ENCODE measurements around the gene ATG5. TPM values are rescaled to one million over a fixed set of nuclear protein-coding genes. Genes with fewer than 3 reads are reported as not detected.

Gene ATG5
- total and polyA plus RNA-seq, 9 of the 15 experiments (the other 6 are each of a cell fraction or from before 2014, with no cell fraction given): 29.0 to 80.0 (median 53.2) TPM

DNA sequence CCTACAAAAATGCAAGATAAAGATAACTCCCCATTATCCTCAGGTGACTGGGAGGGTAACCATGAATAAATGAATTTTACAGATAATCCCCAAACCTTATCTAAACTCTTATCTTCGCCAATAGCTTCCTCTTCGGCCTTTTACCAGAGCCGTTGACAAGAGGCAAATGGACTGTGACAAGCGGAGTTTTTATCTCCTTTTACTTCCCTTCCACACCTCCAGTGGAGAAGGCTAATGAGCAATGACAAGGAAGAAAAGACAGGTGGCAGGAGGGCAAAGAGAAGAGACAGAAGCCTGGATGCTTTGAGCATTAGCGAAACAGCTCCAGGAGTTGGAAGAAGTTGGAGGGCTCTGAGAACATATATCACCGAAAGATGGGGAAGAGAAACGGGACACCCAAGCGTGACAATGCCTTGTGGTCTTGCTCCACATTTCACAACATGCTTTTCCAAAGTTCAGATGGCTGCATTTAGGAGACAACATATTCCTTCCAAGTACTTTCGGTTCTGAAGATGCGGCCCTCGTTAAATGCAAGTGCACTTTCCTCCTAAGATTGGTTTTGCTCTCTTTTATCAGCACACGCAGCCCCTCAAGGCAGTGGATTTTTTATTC lies 170.2 kb downstream of the ATG5 start (continued):
- TF ChIP-seq, protein P1, sequence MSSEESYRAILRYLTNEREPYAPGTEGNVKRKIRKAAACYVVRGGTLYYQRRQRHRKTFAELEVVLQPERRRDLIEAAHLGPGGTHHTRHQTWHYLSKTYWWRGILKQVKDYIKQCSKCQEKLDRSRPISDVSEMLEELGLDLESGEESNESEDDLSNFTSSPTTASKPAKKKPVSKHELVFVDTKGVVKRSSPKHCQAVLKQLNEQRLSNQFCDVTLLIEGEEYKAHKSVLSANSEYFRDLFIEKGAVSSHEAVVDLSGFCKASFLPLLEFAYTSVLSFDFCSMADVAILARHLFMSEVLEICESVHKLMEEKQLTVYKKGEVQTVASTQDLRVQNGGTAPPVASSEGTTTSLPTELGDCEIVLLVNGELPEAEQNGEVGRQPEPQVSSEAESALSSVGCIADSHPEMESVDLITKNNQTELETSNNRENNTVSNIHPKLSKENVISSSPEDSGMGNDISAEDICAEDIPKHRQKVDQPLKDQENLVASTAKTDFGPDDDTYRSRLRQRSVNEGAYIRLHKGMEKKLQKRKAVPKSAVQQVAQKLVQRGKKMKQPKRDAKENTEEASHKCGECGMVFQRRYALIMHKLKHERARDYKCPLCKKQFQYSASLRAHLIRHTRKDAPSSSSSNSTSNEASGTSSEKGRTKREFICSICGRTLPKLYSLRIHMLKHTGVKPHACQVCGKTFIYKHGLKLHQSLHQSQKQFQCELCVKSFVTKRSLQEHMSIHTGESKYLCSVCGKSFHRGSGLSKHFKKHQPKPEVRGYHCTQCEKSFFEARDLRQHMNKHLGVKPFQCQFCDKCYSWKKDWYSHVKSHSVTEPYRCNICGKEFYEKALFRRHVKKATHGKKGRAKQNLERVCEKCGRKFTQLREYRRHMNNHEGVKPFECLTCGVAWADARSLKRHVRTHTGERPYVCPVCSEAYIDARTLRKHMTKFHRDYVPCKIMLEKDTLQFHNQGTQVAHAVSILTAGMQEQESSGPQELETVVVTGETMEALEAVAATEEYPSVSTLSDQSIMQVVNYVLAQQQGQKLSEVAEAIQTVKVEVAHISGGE (CRISPR knock-in tag; IDR thresholded peaks at IDR 0.05): no peak
- TF ChIP-seq ARID2 (IDR thresholded peaks at IDR 0.05) (no peak), ATF1 (CRISPR knock-in tag; IDR thresholded peaks at IDR 0.05) (no peak), ATF1 (tag; IDR thresholded peaks at IDR 0.05) (0 out of 2 replicates have a peak, but pooled peaks have one; percentile 28)

DNA sequence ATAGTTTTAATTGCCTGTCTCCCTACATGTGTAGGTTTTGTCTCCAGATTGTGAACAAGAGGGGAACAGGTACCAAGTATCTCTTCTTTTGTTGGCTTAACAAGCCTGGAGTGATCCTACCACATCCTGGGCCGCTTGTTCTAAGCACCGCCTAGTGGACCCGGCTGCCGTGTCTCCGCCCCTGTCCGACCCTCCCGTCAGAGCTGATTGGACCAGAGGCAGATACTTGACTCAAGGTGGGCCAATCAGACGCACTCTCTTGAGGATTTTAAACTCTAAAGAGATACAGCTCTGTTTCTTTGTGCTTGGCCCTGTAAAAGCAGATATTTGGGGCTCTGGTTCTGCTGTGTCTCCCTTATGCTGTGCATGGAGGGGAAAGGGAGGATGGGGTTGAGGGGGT lies 171.2 kb downstream of the ATG5 start:
- no peaks in the 10 kb centered on the region for H3K9me3 ChIP-seq (replicated peaks; ENCODE audit: control insufficient read depth, insufficient read depth, low read depth, low read length)
- ATAC-seq (peak; percentile 66), FAIRE-seq (no peak), DNase-seq (ENCODE audit: extremely low read depth in 1 of 4, low spot score in 3 of 4) (peak in 3 of 4 experiments; percentile 47 to 59 (median 55))
- intact Hi-C loops (cut with micrococcal nuclease): no loop called here
- no TSS peak for BruUV-seq (replicated peaks)
- H3K9ac ChIP-seq (ENCODE audit: insufficient read depth in 1 of 2, low read depth in 2 of 2, low read length in 2 of 2): no peak overlapping the region
- ChIA-PET CTCF (ENCODE audit: low intra/inter-chr PET ratio) (no interaction called here), POLR2A (interaction anchor here (0.7 to 1.4 kb wide), 4 partner anchors 9 to 21 kb away, joined by 3 to 5 read pairs (median 4); no protein-coding TSS in a partner anchor)
- in situ Hi-C loops (cut with MboI): no loop called here
- no peaks in the 10 kb centered on the region for H4K20me1 ChIP-seq (replicated peaks; ENCODE audit: control insufficient read depth, insufficient read depth, low read length)
- no peaks in the 10 kb centered on the region for H3K36me3 ChIP-seq (ENCODE audit: control insufficient read depth, insufficient read depth, low read length)
- H3K4me3 ChIP-seq: no peak overlapping the region
- H2AFZ ChIP-seq (ENCODE audit: low read depth, low read length): no peak overlapping the region
- no peaks in the 10 kb centered on the region for H3K9me1 ChIP-seq (ENCODE audit: control insufficient read depth, insufficient read depth, low read length)
- H3K4me1 ChIP-seq (replicated peaks in 1 of 2; ENCODE audit: control insufficient read depth in 2 of 2, insufficient read depth in 2 of 2, low read length in 2 of 2): peaks cover 0 to 9% of the 10 kb centered on the region in 2 experiments; a peak in 2 of 5 replicates
- no peaks in the 10 kb centered on the region for H3K79me2 ChIP-seq (ENCODE audit: control insufficient read depth, insufficient read depth, low read length)
- no peaks in the 10 kb centered on the region for H3K27me3 ChIP-seq (ENCODE audit: control insufficient read depth in 2 of 2, insufficient read depth in 2 of 2, low read length in 2 of 2)
- WGBS (ENCODE audit: insufficient coverage, low coverage, missing lambda C conversion rate): 82% methylated on average over 8 of the region's 8 CpGs
- H3K27ac ChIP-seq (ENCODE audit: extremely low read depth, low read depth, low read length): no peak overlapping the region
- H3K4me2 ChIP-seq (ENCODE audit: insufficient read depth, low read length): no peak overlapping the region
- TF ChIP-seq NFYB (IDR thresholded peaks at IDR 0.05; ENCODE audit: extremely low read depth, insufficient read length) (peak; percentile 52), OTX1 (CRISPR knock-in tag; IDR thresholded peaks at IDR 0.05) (no peak), NELFE (IDR thresholded peaks at IDR 0.05; ENCODE audit: insufficient read depth, insufficient read length) (no peak)
- TF ChIP-seq, protein P2, sequence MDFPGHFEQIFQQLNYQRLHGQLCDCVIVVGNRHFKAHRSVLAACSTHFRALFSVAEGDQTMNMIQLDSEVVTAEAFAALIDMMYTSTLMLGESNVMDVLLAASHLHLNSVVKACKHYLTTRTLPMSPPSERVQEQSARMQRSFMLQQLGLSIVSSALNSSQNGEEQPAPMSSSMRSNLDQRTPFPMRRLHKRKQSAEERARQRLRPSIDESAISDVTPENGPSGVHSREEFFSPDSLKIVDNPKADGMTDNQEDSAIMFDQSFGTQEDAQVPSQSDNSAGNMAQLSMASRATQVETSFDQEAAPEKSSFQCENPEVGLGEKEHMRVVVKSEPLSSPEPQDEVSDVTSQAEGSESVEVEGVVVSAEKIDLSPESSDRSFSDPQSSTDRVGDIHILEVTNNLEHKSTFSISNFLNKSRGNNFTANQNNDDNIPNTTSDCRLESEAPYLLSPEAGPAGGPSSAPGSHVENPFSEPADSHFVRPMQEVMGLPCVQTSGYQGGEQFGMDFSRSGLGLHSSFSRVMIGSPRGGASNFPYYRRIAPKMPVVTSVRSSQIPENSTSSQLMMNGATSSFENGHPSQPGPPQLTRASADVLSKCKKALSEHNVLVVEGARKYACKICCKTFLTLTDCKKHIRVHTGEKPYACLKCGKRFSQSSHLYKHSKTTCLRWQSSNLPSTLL (IDR thresholded peaks at IDR 0.05): no peak

Data from K562 (cell line).